H1 (cell line): ENCODE data around the gene TBK1.

Experiments
- CTCF ChIP-seq, 3 experiments: IDR thresholded peaks; 1 replicate in 2 of 3; 2 replicates in 1 of 3; pipeline versions ENCODE4 v1.5.1 to v1.6.1; 2011; ENCODE audit warnings: low read length in 3 of 3, mild to moderate bottlenecking in 3 of 3, inconsistent platforms in 2 of 3, low read depth in 1 of 3, moderate library complexity in 1 of 3; ENCODE audit not compliant: insufficient read depth in 1 of 3; ENCODE audit errors: control extremely low read depth in 1 of 3
- KDM1A ChIP-seq: fragments of 200-600, 300-600 bp; sonication (generic); IDR thresholded peaks from 2 replicates; pipeline ENCODE4 v1.7.1; 2016; ENCODE audit warnings: mild to moderate bottlenecking, low read length, borderline replicate concordance
- NRF1 ChIP-seq: IDR thresholded peaks from 2 replicates; pipeline ENCODE4 v1.6.1; 2011; ENCODE audit warnings: mild to moderate bottlenecking, low read depth, low read length, improper control_type of control experiment

GRCh38 chr12:64433915-64434314 lies 18.0 kb upstream of the TBK1 start:
- TF ChIP-seq KDM1A (no peak), NRF1 (no peak), CTCF (IDR thresholded peaks at IDR 0.05; ENCODE audit: control extremely low read depth in 1 of 3, insufficient read depth in 1 of 3, low read depth in 1 of 3, low read length in 3 of 3) (no peak)
